Nucleus accumbens (tissue), 56 donors: ENCODE data around the gene KDM4B.
A peak's percentile ranks its signal among the peaks of the same experiment; 100 is the strongest.

Experiments
- DNase-seq, 56 donors: peaks; one replicate each; lab custom pipeline; 2025; lab: John Stamatoyannopoulos, UW

Gene KDM4B

DNA sequence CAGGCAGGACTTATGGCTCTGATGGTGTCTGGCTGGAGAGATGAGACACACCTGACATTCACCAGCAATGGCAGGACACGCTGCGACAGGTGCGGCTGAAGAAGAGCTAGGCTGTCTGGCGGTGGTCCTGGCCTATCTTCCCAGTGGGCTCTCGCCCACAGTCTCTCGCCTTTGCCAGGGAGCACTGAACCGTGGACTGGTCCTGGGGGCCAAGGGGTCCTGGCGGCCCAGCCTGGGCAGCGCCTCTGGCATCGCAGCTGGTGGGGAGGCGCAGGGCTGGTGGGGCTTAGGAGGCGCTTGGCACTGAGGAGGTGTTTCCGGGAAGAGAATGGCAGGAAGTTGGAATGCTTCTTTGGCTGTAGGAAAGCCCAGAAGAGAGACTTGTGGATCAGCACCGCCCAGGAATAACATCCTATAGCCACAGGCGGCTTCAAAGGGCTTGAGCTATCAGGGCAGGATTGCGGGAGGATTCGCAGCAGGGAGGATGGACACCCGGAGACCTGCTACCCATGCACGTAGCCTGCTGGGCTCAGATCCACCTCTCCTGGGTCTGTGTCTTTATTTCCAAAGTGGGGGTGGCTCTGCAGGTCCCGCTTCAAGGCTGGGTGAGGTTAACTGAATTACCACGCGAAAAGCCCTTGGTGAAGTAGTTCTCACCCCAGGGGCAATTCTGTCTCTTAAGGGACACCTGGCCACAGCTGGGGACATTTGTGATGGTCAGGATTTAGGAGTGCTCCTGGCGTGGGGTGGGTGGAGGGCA lies 14.6 kb downstream of the KDM4B start:
- DNase-seq: no peak

DNA sequence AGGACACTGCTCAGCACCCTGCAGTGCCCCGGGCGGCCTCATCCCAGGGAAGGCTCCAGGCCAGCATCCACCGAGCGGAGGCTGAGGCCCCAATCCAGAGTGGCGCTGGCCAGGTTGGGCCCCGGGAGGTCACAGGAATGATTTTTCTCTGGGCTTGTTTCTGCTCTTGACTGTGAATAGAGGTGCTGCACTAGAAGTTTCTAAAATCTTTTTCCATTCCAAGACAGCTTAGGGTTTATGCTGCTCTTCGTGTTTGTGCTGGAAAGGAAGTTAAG lies 15.1 kb downstream of the KDM4B start:
- no peak for DNase-seq

DNA sequence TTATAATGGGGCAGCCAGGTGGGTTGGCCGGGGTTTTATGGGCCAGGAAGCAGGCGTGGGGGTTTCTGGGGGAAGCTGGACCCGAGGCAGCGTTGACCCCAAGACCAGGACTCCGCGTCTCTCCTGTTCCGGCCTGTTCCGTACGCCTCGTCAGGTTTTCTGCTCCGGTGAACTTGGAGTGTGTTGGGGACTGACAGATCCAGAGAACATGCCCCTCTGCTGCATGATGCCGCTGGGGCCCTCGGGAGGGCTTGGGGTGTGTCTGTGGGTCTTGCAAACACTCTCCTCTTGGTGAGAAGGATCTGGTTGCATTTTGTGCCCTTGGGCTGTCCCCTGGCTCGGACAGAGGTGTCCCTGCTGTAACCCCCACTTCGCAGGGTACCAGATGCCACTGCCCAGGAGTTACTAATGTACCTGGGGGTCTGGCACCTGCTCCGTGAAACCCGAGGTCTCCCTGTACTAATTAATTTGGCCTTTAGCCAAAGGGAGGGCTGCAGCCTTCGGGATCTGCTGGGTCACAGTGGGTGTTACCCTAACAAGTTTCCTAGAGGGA lies 15.6 kb downstream of the KDM4B start:
- DNase-seq: no peak

DNA sequence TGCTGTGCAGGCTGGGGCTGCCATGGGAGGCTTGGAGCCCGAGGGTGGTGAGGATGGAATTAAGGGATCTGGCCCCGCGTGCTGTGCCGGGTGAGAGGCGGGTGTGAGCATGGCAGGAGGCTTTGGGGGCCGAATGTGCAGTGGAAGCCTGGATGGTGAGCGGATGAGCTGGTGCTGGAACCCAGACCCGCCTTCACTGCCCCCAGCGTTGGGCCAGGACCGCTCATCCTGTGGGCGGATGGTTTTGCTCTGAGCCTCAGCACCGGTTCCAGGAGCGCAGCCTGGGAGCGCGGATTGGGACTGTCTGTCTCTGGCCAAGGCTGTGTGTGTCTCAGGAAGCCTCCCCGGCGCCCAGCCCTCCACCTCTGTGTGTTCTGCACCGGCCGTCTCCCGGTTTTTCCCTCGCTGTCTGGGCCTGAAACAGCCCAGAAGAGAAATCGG lies 16.7 kb downstream of the KDM4B start:
- DNase-seq: no peak

DNA sequence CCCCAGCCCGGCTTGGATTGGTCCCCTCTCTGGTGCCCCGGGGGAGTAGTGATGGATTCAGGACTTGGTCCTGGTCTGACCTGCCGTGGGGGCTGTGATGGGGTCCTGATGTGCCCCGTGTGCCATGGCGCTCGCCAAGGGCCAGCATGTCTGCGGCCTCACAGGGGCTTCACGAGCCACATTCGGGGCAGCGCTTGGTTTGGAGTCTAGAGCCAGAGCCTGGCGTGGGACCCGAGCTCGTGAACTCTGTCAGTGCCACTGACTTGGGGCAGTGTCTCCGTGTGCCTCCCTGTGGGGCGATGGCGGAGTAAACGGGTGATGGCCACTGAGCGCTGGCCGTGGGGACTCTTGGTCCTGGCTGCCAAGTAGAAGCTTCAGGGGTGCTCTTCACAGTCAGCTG lies 17.1 kb downstream of the KDM4B start:
- DNase-seq: no peak

DNA sequence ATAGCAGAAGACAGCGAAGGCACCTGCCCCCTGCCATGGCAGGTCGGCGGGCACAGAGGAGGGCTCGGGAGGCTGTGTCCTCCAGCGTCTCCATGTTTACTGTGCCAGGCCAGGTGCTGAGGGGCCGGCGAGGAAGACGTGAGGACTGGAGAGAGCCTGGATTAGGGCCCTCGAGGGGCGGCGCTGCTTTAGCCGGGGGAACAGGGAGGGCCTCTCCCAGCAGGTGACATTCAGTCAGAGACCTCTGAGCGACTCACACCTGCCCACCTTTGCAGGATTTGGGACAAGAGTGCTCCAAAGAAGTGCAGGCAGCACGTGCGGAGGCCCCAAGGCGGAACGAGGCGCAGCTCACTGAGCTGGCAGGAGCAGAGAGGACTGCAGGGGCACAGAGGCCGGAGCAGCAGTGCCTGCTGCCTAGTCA lies 17.6 kb downstream of the KDM4B start:
- DNase-seq: no peak

DNA sequence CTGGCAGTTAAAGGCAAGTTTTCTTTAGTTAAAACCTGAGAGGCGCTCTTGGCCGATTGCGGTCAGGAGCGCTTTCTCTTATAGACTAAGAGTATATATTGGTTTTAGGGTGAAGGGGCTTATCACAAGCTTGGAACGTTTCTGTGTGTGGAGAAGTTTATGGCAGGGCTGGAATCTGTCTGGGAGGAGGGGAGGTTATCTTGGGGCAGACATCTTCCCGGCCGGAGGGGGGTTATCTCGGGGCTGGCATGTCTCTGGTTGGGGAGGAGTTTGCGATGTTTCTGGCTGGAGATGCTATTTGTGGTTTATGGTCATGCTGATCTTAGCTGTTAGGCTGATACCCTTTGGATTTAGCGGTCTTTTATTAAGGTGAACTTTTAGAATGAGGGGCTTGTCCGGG lies 18.3 kb downstream of the KDM4B start:
- DNase-seq: no peak

DNA sequence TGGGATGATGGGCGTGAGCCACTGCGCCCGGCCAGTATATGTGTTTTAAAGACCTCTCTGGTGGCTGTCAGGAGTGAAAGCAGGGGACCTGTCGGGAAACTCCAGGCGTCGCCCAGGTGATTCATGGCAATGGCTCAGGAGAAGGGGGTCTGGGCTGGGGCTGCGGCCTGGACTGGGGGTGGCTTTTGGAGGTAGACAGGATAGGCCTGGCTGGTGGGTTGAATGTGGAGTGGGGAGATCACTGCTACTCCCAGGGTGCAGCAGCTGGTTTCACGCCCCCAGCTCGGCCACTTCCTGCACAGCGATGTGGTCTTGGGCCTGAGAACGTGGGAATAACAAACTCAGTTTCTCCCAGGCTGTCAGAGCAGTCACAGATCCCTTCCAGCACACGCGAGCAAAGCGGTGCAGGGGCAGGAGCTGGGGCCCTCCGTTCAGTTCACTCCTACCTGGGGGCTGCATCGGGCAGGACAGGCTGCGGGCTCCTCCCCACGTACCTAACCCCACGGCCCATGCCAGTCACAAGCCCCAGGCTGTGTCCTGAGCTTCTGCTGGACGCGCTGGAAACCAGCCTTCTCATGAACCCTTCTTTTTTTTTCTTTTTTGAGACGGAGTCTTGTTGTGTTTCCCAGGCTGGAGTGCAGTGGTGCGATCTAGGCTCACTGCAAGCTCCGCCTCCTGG lies 18.9 kb downstream of the KDM4B start:
- DNase-seq: no peak

DNA sequence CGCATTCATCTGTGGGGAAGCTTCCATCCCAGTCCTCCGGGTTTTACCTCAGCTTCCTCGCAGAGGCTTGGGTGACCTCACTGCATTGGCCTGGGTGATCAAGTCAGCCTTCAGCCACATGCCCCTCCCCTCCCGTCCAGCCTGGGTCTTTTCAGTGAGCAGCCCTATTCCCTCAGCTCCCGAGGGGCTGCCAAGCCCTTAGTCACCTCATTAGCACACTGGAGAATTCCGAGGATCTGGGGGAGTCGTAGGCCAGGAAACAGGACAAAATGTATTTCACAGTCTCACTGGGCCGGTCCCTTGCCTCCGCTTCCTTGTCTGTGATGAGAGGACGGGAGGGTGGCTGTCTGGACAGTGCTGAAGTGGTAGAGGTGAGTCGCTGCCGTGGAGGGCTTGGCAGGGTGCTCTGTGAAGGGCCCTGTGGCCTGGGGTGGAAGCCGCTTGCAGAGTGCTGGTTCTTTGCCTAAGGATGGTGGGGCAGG lies 19.9 kb downstream of the KDM4B start:
- DNase-seq: peak in 10 of 56 donors; percentile 8 to 54 (median 26)

DNA sequence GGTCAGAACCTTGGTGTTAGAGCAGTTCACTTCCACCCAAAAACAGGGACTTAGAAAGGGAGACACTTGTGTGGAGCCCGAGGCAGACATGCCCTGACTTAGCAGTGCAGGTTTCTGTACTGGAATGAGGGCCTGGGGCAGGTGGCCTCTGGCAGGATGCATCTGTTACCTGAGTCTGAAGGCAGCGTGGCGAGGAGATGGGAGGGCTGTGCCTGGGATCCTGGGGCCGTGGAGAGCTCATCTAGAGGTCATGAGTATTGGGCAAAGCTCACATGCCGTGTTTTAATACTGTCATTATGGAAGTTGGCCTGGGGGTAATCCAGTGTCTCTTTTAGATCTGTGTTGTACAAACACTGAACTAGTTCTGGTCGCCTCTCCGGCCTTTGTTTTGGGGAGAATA lies 21.4 kb downstream of the KDM4B start:
- no peak for DNase-seq

DNA sequence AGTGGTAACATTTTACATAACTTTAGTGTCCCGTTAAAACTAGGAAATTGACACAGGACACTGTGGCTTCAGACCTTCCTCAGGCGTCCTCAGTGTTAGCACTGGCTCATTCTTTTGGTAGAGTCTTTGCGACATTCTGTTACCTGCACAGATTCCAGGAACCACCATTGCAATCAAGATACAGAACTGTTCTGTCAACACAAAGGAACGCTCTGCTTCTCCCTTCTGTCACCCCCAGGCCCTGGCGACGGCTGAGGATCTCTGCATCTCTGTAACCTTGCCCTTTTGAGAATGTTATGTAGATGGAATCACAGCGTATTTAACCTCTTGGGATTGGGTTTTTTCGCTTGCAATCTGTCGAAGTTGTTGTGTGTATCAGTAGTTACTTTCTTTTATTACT lies 22.6 kb downstream of the KDM4B start:
- no peak for DNase-seq

DNA sequence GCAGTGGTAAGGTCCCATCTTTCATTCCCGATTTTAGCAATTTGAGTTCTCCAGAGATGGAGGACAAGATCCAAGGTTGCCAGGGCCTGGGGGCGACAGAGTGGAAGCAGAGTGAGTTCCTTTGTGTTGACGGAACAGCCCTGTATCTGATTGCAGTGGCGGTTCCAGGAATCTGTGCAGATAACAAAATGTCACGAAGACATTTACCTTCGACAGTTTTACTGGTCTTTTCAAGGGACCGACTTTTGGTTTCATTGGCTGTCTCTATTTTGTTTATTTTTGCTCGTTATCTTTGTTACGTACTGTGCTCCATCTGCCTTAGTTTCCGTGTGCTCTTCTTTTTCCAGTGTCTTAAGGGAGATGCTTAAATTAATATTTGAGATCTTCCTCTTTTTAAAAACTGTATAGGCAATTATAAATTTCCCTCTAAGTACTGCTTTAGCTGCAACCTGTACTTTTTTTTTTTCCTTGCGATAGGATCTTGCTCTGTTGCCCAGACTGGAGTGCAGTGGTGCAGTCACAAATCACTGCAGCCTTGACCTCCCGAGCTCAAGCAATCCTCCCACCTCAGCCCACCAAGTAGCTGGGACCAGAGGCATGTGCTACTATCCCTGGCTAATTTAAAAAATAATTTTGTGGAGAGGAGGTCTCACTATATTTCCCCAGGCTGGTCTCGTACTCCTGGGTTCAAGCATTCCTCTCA lies 23.2 kb downstream of the KDM4B start:
- no peak for DNase-seq

DNA sequence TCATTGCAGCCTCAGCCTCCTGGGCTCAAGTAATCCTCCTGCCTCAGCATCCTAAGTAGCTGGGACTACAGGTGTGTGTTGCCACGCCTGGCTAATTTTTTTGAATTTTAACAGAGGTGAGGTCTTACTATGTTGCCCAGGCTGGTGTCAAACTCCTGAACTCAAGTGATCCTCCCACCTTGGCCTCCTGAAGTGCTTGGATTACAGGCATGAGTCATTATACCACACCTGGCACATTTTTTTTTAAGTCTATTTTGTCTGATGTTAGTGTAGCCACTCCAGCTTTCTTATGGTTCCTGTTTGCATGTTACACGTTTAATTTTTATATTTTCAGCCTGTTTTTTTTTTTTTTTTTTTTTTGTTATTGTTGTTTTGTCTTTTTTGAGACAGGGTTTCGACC lies 24.8 kb downstream of the KDM4B start:
- DNase-seq: no peak

DNA sequence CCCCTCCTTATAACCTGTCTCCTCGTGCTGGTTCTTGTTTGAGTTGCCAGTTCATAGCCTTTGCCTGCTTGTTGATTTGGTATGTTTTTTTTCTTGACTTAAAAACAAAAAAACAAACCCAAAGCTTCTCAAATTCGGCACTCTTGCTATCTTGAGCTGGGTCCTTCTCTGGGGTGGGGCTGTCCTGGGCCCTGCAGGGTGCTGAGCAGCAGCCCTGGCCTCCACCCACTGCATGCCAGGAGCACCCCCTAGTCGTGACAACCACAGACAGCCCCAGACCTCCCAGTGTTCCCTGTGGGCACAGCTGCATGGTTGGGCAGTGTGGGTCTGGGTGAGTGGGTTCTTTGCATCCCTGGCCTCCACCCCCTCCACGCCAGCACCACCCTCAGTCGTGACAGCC lies 27.8 kb downstream of the KDM4B start:
- DNase-seq: no peak

DNA sequence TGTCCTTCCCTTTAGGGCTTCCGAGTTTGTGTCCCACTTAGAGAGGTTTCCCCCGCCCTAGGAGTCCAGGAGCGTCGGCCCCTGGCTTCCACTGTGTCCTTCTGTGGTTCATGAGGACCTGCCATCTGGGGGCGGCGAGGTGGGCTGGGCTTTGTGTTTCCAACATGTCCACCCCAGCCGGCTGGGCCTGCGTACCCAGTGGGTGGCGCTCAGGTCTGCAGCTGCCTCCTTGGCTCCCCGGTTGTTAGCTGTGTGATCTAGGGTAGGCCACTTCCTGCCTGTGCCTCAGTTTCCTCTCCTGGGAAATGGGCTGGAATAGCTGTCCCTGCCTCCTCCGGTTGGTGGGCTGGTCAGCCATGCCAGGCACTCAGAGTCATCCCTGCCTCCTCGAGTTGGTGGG lies 28.4 kb downstream of the KDM4B start:
- no peak for DNase-seq

DNA sequence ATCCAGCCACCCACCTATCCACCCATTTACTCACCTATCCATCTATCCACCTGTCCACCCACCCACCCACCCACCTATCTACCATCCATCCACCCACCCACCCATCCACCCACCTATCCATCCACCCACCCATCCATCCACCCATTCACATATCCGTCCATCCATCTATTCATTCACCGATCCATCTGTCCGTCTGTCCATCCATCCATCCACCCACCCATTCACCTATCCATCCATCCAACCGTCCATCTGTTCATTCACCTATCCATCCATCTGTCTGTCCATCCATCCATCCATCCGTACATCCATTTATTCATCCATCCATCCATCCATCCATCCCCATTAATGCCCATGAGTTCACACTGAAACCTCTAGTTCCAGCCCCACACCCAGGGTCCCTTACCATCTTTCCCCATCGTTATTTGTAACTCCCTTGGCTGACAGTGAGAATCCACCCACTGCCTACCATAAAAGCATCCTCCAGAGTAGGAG lies 31.3 kb downstream of the KDM4B start:
- DNase-seq: no peak

DNA sequence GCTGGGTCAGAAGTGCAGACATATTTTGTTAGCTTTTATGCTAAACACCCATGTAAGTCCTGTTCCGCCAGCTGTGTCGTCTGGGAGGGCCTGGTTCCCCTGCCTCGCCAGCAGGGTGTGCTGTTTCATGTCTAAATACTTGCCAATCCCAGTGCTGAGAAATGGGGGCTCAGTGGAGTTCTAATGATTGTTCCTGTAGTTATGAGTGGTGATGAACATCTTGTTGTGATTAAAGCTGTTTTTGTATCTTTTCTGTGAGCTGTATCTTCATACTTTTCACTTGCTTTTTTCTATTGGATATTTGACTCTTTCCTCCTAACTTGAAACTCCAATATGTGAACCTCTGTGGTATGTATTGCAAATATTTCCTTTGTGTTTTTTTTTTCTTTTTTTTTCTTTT lies 32.7 kb downstream of the KDM4B start:
- peak in 7 of 56 donors; percentile 1 to 14 (median 3) for DNase-seq

DNA sequence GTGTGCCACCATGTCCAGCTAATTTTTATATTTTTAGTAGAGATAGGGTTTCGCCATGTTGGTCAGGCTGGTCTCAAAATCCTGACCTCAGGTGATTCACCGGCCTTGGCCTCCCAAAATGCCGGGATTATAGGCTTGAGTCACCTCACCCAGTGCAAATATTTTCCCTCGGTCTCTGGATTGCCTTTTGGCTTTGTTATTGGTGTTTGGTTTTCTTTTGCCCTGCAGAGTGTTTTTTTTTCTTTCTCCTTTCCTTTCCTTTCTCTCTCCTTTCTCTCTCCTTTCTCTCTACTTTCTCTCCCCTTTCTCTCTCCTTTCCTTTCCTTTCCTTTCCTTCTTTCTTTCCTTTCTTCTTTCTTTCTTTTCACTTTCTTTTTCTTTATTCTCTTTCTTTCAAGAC lies 33.2 kb downstream of the KDM4B start:
- no peak for DNase-seq

DNA sequence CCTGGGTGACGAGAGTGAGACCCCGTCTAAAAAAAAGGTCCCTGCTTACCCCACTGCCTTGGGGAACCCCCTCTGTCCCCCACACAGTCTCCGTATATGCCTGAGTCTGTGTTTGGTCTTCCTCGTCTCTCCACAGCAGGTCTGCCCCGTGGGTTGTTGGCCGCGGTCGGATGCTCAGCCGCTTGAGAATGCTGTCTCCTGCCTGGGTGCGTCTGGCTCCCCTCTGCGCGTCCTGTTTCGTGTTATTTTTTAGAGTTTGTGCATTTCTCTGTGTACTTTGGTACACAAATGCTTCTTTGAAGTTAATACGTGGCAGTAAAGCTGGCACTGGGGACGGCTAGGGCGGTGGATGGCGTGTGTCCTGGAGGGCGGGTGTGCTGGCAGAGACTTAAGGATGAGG lies 34.9 kb downstream of the KDM4B start:
- no peak for DNase-seq

DNA sequence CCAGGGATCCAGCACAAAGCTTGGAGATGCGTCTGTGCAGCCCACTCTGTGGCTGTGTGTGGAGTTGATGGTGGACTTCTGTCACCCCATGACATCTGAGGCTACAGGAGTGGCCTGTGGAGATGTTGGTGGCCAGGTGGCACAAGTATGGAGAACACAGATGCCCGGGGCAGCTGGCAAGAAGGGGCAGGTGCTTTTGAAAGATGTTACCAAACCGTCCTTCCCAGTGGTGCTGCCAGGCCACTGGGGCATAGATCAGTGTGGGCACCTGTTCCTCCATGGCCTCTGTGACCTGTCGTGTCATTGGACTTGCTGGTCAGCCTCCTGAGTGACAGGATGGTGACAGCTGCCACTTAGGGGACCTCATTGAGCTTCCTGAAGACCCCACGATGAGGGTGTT lies 36.2 kb downstream of the KDM4B start:
- DNase-seq: no peak

DNA sequence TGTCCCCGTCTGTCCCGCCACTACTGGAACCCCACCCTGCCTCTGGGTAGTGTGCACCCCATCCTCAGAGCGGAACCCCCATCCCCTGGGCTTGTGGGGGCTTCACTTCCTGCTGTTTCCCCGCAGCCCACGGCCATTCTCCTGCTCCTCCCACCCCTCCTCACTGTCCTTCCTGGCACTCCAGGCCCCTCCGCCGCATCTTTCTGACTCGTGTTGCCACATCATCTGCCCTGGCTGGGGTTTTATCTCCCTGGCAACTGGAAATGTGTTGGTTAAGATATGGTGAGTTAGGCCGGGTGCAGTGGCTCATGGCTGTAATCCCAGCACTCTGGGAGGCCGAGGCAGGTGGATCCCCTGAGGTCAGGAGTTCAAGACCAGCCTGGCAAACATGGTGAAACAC lies 37.3 kb downstream of the KDM4B start:
- DNase-seq: no peak
